ENCODE results near the gene NXPE4.
"Not testable (repeated sequence)": the region's sequence is repeated elsewhere in the genome, so short reads cannot be mapped to it uniquely, and the experiment has no call there.

NXPE4 gene

GRCh38 chr11:114610984-114611944 lies 15.7 kb upstream of the NXPE4 start:
- no peak for DNase-seq (ENCODE audit: low read depth in 4 of 4, low spot score in 1 of 4)

- DNase-seq (ENCODE audit: low read depth in 4 of 4, low spot score in 1 of 4) = no peak
These were observed 15.0 kb upstream of the NXPE4 start for GRCh38 chr11:114610550-114610949.

GRCh38 chr11:114609429-114609828 lies 13.8 kb upstream of the NXPE4 start:
- DNase-seq (ENCODE audit: low read depth in 4 of 4, low spot score in 1 of 4) = no peak

DNA sequence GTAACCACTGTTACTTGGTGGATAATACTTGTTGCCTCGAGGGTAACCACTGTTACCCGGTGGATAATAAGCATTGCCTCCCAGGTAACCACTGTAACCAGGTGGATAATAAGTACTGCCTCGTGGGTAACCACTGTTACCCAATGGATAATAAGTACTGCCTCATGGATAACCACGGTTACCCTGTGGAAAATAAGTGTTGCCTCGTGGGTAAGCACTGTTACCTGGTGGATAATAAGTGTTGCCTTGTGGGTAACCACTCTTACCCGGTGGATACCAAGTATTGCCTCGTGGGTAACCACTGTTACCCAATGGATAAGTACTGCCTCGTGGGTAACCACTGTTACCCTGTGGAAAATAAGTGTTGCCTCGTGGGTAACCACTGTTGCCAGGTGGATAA lies 13.0 kb upstream of the NXPE4 start:
- not testable (repeated sequence) for DNase-seq (ENCODE audit: low read depth in 4 of 4, low spot score in 1 of 4)

GRCh38 chr11:114607753-114608459 lies 12.3 kb upstream of the NXPE4 start:
- DNase-seq (ENCODE audit: low read depth in 4 of 4, low spot score in 1 of 4) = no peak

GRCh38 chr11:114606802-114607075 lies 11.2 kb upstream of the NXPE4 start:
- not testable (repeated sequence) for DNase-seq (ENCODE audit: low read depth in 4 of 4, low spot score in 1 of 4)

GRCh38 chr11:114606003-114606801 lies 10.6 kb upstream of the NXPE4 start:
- no peak for DNase-seq (ENCODE audit: low read depth in 4 of 4, low spot score in 1 of 4)

DNA sequence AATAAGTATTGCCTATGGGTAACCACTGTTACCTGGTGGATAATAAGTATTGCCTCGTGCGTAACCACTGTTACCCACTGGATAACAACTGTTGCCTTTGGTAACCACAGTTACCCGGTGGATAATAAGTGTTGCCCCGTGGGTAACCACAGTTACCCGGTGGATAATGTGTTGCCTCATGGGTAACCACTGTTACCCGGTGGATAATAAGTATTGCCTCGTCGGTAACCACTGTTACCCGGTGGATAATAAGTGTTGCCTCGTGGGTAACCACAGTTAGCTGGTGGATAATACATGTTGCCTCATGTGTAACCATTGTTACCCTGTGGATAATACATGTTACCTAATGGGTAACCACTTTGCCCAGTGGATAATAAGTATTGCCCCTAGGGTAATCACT lies 9.8 kb upstream of the NXPE4 start:
- DNase-seq (ENCODE audit: low read depth in 4 of 4, low spot score in 1 of 4) = no peak

DNA sequence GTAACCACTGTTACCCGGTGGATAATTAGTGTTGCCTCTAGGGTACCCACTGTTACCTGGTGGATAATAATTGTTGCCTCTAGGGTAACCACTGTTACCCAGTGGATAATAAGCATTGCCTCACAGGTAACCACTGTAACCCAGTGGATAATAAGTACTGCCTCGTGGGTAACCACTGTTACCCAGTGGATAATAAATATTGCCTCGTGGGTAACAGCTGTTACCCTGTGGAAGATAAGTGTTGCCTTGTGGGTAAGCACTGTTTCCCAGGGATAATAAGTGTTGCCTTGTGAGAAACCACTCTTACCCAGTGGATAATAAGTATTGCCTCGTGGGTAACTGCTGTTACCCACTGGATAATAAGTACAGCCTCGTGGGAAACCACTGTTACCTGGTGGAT lies 9.3 kb upstream of the NXPE4 start:
- DNase-seq (ENCODE audit: low read depth in 4 of 4, low spot score in 1 of 4) = no peak

GRCh38 chr11:114604179-114604813 lies 8.7 kb upstream of the NXPE4 start:
- DNase-seq (ENCODE audit: low read depth in 4 of 4, low spot score in 1 of 4) = no peak

DNA sequence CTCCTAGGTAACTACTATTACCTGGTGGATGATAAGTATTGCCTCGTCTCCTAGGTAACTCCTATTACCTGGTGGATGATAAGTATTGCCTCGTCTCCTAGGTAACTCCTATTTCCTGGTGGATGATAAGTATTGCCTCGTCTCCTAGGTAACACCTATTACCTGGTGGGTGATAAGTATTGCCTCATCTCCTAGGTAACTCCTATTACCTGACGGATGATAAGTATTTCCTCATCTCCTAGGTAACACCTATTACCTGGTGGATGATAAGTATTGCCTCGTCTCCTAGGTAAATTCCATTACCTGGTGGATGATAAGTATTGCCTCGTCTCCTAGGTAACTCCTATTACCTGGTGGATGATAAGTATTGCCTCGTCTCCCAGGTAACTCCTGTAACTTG lies 7.6 kb upstream of the NXPE4 start:
- not testable (repeated sequence) for DNase-seq (ENCODE audit: low read depth in 4 of 4, low spot score in 1 of 4)

DNA sequence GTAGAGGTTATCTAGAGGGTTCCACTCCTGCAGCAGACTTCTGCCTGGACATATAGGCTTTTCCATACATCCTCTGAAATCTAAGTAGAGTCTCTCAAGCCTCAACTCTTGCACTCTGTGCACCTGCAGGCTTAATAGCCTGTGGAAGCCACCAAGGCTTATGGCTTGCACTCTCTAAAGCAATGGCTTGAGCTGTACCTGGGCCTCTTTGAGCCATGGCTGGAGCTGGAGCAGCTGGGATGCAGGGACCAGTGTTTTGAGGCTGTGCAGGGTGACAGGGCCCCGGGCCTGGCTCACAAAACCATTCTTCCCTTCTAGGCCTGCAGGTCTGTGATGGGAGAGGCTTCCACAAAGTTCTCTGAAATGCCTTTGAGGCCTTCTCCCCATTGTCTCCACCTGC lies 2.9 kb upstream of the NXPE4 start:
- no peak for DNase-seq (ENCODE audit: low read depth in 4 of 4, low spot score in 1 of 4)

GRCh38 chr11:114596175-114596919 lies 761 bp upstream of the NXPE4 start:
- DNase-seq (ENCODE audit: low read depth in 4 of 4, low spot score in 1 of 4) = no peak

DNA sequence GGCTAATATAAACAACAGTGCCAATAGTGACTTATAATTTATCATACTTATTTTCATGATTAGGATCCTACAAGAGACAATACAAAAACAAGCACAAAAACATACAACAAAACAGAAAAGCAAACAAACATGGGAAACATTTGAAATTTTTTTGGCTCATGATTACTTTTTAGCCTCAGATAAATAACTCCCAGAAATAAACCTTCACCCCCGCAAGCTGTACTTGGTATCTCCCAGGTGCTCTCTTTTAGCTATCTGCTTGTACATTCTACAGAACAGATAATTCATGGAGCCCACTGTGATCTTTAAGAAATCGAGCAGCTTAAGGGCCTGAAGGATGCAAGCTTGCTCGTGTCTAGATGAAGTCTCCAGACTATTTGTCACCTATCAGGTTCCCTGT lies 883 bp downstream of the NXPE4 start:
- no peak for DNase-seq (ENCODE audit: low read depth in 4 of 4, low spot score in 1 of 4)

DNA sequence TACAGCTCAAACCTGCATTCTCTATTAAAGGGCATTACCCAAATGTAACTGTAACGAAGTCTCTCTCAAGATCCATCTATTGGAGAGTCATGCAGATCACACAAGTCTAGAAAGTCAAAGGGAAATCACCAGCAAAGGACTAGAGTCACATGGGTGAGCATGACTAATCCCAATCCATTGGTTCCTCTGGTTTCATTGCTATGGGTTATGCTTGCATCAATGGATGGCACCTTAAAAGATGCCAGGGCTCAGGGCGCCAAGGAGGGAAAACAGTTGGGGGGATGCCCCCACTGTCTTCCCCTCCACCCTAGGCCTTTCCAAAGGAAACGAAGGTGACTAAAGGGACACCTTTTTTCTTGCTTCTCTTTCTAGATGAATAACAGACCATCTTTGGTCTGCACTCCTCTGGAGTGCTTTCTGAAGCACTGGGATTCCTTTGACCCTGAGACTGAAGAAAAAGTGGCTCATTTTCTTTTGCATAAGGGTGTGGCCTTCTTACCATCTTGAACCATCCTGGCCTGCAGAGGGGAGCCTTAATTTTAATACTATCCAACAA lies 8.1 kb downstream of the NXPE4 start:
- DNase-seq (ENCODE audit: low read depth in 4 of 4, low spot score in 1 of 4) = no peak

- DNase-seq (ENCODE audit: low read depth in 4 of 4, low spot score in 1 of 4) = no peak
These were observed 8.8 kb downstream of the NXPE4 start for GRCh38 chr11:114586797-114587196.

GRCh38 chr11:114571712-114572111 lies 23.9 kb downstream of the NXPE4 start:
- DNase-seq (ENCODE audit: low read depth in 4 of 4, low spot score in 1 of 4) = no peak

DNA sequence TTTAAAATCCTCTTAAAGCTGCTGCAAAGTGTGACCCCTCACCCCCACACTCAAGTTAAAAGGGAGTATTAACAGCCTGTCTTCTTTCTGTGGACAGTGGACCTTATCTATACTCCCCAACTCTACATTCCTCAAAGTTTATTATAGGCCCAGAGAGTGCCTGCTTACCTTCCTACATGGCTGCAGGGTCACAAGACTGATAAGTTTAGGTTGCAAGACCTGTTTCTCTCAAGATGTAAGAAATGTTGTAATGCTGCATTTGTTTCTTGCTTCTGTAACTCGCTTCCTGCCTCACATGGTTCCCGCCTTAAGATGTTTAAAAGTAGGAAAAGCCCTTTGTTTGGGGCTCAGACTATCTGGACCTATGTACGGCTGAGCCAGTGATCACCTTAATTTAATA lies 25.8 kb downstream of the NXPE4 start:
- DNase-seq (ENCODE audit: low read depth in 4 of 4, low spot score in 1 of 4) = no peak

- no peak for DNase-seq (ENCODE audit: low read depth in 4 of 4, low spot score in 1 of 4)
These were observed 29.3 kb downstream of the NXPE4 start for GRCh38 chr11:114566276-114566675.

DNA sequence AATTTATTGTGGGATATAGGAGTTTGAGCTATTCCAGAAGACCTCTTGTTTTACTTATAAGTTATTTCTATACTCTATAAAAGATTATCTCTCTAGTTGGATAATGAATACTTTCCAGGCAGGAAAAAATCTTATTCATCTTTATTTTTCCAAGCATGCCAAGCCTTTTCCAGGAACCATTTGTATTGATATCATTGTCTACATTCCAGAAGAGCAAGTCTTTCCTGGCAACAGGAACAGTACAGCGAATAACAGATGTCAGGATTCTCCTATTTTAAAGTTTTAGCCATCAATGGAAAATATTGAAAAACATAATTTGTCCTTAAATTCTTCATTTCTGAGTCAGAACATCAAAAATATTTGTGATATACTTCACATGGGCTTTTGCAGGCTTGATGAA lies 30.8 kb downstream of the NXPE4 start:
- DNase-seq (ENCODE audit: low read depth in 4 of 4, low spot score in 1 of 4) = no peak

Measured in stimulated activated CD4-positive, alpha-beta T cell treated with anti-CD3 and anti-CD28 coated beads, Interleukin-1b, Interleukin-23, amount 100 ng/mL, for 24 hours (primary cell).